AML-193 (cell line): ENCODE data around the gene TMEM33.

Source experiments
- DNase-seq, 2 experiments: peaks; one replicate each; lab custom pipeline; 2025; lab: John Stamatoyannopoulos, UW

The TMEM33 gene

GRCh38 chr4:41998019-41998418 lies 62.8 kb downstream of the TMEM33 start:
- no peak for DNase-seq

GRCh38 chr4:41999321-41999720 lies 64.1 kb downstream of the TMEM33 start:
- DNase-seq: no peak

GRCh38 chr4:42008011-42008786 lies 73.0 kb downstream of the TMEM33 start:
- DNase-seq: no peak
